GM18498 (cell line): ENCODE data around the gene LGI4.
"Not testable (repeated sequence)": the region's sequence is repeated elsewhere in the genome, so short reads cannot be mapped to it uniquely, and the experiment has no call there.

Source experiments
- ATAC-seq: cut with Tn5 transposase; IDR thresholded peaks from one replicate; pipeline ENCODE4 v1.9.1; 2021; ENCODE audit warnings: mild to moderate bottlenecking, moderate library complexity; ENCODE audit not compliant: unreplicated experiment

LGI4 gene

GRCh38 chr19:35107545-35107944, 27.3 kb downstream of the LGI4 start:
- ATAC-seq, result no peak

GRCh38 chr19:35106898-35107541, 27.8 kb downstream of the LGI4 start:
- ATAC-seq, result no peak

GRCh38 chr19:35106291-35106583, 28.6 kb downstream of the LGI4 start:
- ATAC-seq, result no peak

- no peak for ATAC-seq
These were observed 29.2 kb downstream of the LGI4 start for GRCh38 chr19:35105411-35106290.

- no peak for ATAC-seq
These were observed 29.8 kb downstream of the LGI4 start for GRCh38 chr19:35105047-35105410.

GRCh38 chr19:35104361-35104760, 30.5 kb downstream of the LGI4 start:
- no peak for ATAC-seq

- not testable (repeated sequence) for ATAC-seq
These were observed 31.2 kb downstream of the LGI4 start for GRCh38 chr19:35103614-35104013.

- ATAC-seq, result not testable (repeated sequence)
These were observed 32.9 kb downstream of the LGI4 start for GRCh38 chr19:35101949-35102348.

- no peak for ATAC-seq
These were observed 34.0 kb downstream of the LGI4 start for GRCh38 chr19:35100588-35101533.

GRCh38 chr19:35099897-35100275, 35.0 kb downstream of the LGI4 start:
- no peak for ATAC-seq

GRCh38 chr19:35099155-35099896, 35.5 kb downstream of the LGI4 start:
- no peak for ATAC-seq

- ATAC-seq, result no peak
These were observed 36.3 kb downstream of the LGI4 start for GRCh38 chr19:35098413-35099049.

GRCh38 chr19:35095667-35096368, 39.0 kb downstream of the LGI4 start:
- no peak for ATAC-seq

GRCh38 chr19:35094656-35095055, 40.2 kb downstream of the LGI4 start:
- no peak for ATAC-seq

- no peak for ATAC-seq
These were observed 40.8 kb downstream of the LGI4 start for GRCh38 chr19:35093941-35094647.

- ATAC-seq, result no peak
These were observed 41.4 kb downstream of the LGI4 start for GRCh38 chr19:35093430-35093829.

GRCh38 chr19:35090506-35091214, 44.2 kb downstream of the LGI4 start:
- no peak for ATAC-seq

- no peak for ATAC-seq
These were observed 44.7 kb downstream of the LGI4 start for GRCh38 chr19:35090160-35090505.

GRCh38 chr19:35089554-35089953, 45.3 kb downstream of the LGI4 start:
- no peak for ATAC-seq
